Progenitor cell of endocrine pancreas (in vitro differentiated cells): ENCODE measurements around the gene TM9SF4. TPM values are rescaled to one million over a fixed set of nuclear protein-coding genes. Genes with fewer than 3 reads are reported as not detected.

Source experiments
- DNase-seq: peaks from one replicate; pipeline ENCODE4 v3.0.0; 2021; ENCODE audit warnings: low spot score; ENCODE audit not compliant: unreplicated experiment
- H3K27ac Mint-ChIP-seq: 2 replicates; pipeline ENCODE4 v1.8.0; 2021; ENCODE audit warnings: mild to moderate bottlenecking, moderate library complexity, mixed read lengths
- H3K27me3 Mint-ChIP-seq: 2 replicates; pipeline ENCODE4 v1.8.0; 2021; ENCODE audit warnings: mixed read lengths
- H3K36me3 Mint-ChIP-seq: 2 replicates; pipeline ENCODE4 v1.8.0; 2022; ENCODE audit warnings: mixed read lengths; ENCODE audit not compliant: insufficient read depth
- H3K4me1 Mint-ChIP-seq: 2 replicates; pipeline ENCODE4 v1.8.0; 2021; ENCODE audit warnings: low read depth, mixed read lengths
- H3K4me3 Mint-ChIP-seq: 2 replicates; pipeline ENCODE4 v1.8.0; 2021; ENCODE audit warnings: low read depth, mild to moderate bottlenecking, moderate library complexity, mixed read lengths
- H3K9me3 Mint-ChIP-seq: 2 replicates; pipeline ENCODE4 v1.8.0; 2021; ENCODE audit warnings: low read depth, mixed read lengths
- CTCF ChIP-seq: fragments of 200-600 bp; sonication (generic); IDR thresholded peaks from one replicate; pipeline ENCODE4 v1.5.0; 2021; ENCODE audit warnings: antibody characterized with exemption, mild to moderate bottlenecking; ENCODE audit not compliant: unreplicated experiment
- total RNA-seq: library from RNA; stranded (reverse); gene quantifications from 2 replicates; pipeline ENCODE4 v1.2.1, GENCODE V29; 2021

The TM9SF4 gene
- total RNA-seq, 1 donor from 2014 or later, result 92.9 TPM

GRCh38 chr20:32134026-32134425, 24.5 kb downstream of the TM9SF4 start:
- H3K4me3 Mint-ChIP-seq, result no peak overlapping the region

GRCh38 chr20:32135983-32136515, 26.5 kb downstream of the TM9SF4 start:
- no peak for TF ChIP-seq CTCF
- no peak for DNase-seq
- peaks cover 16% of the 10 kb centered on the region for H3K36me3 Mint-ChIP-seq
- H3K4me3 Mint-ChIP-seq, result no peak overlapping the region
- H3K27me3 Mint-ChIP-seq, result no peaks in the 10 kb centered on the region
- H3K27ac Mint-ChIP-seq, result no peak overlapping the region
- H3K9me3 Mint-ChIP-seq, result no peaks in the 10 kb centered on the region
- peaks cover 3% of the 10 kb centered on the region for H3K4me1 Mint-ChIP-seq

More at GRCh38 chr20:32134026-32134425, 24.5 kb downstream of the TM9SF4 start:
- Mint-ChIP-seq H3K27ac (no peak overlapping the region), H3K27me3 (no peaks in the 10 kb centered on the region), H3K36me3 (peaks cover 5% of the 10 kb centered on the region), H3K9me3 (no peaks in the 10 kb centered on the region), H3K4me1 (peaks cover 4% of the 10 kb centered on the region)
- DNase-seq, result no peak
- no peak for TF ChIP-seq CTCF

- no peaks in the 10 kb centered on the region for H3K4me1 Mint-ChIP-seq
- TF ChIP-seq CTCF, result no peak
- H3K9me3 Mint-ChIP-seq, result no peaks in the 10 kb centered on the region
- H3K36me3 Mint-ChIP-seq, result peaks cover 35% of the 10 kb centered on the region
- H3K27ac Mint-ChIP-seq, result no peak overlapping the region
- no peak overlapping the region for H3K4me3 Mint-ChIP-seq
- DNase-seq, result no peak
- H3K27me3 Mint-ChIP-seq, result no peaks in the 10 kb centered on the region
Observed at GRCh38 chr20:32138921-32139320, 29.4 kb downstream of the TM9SF4 start.

- no peak for DNase-seq
- no peaks in the 10 kb centered on the region for H3K4me1 Mint-ChIP-seq
- H3K4me3 Mint-ChIP-seq, result no peak overlapping the region
- no peaks in the 10 kb centered on the region for H3K9me3 Mint-ChIP-seq
- no peaks in the 10 kb centered on the region for H3K27me3 Mint-ChIP-seq
- no peak overlapping the region for H3K27ac Mint-ChIP-seq
- no peak for TF ChIP-seq CTCF
- H3K36me3 Mint-ChIP-seq, result peaks cover 40% of the 10 kb centered on the region
Observed at GRCh38 chr20:32139947-32140346, 30.4 kb downstream of the TM9SF4 start.

- Mint-ChIP-seq H3K36me3 (peaks cover 45% of the 10 kb centered on the region), H3K4me1 (no peaks in the 10 kb centered on the region), H3K4me3 (no peak overlapping the region), H3K27ac (peak overlapping the region; percentile 34), H3K9me3 (no peaks in the 10 kb centered on the region), H3K27me3 (no peaks in the 10 kb centered on the region)
- TF ChIP-seq CTCF, result no peak
- DNase-seq, result no peak
Observed at GRCh38 chr20:32140603-32141002, 31.1 kb downstream of the TM9SF4 start.
